ENCODE data around the gene MNAT1. TPM values are rescaled to one million over a fixed set of nuclear protein-coding genes. Genes with fewer than 3 reads are reported as not detected.
"Not testable (repeated sequence)": the region's sequence is repeated elsewhere in the genome, so short reads cannot be mapped to it uniquely, and the experiment has no call there.

MNAT1 gene
- total and polyA plus RNA-seq, 3 donors from 2014 or later, result 17.3 to 39.9 (median 36.0) TPM

- H3K36me3 ChIP-seq (ENCODE audit: low read depth, missing control alignments), result no peaks in the 10 kb centered on the region
- H3K27ac ChIP-seq, result no peak overlapping the region
- TF ChIP-seq POLR2A (IDR thresholded peaks at IDR 0.05) (no peak), CTCF (IDR thresholded peaks at IDR 0.05) (no peak)
- H3K27me3 ChIP-seq, result no peaks in the 10 kb centered on the region
- H3K9me3 ChIP-seq, result no peaks in the 10 kb centered on the region
- DNase-seq, result no peak
- no peaks in the 10 kb centered on the region for H3K4me1 ChIP-seq
- intact Hi-C loops (cut with DNase I; ENCODE audit: low total_unique reads), result no loop called here
- no peak overlapping the region for H3K4me3 ChIP-seq
These were observed 43.5 kb downstream of the MNAT1 start for GRCh38 chr14:60777856-60778578.

DNA sequence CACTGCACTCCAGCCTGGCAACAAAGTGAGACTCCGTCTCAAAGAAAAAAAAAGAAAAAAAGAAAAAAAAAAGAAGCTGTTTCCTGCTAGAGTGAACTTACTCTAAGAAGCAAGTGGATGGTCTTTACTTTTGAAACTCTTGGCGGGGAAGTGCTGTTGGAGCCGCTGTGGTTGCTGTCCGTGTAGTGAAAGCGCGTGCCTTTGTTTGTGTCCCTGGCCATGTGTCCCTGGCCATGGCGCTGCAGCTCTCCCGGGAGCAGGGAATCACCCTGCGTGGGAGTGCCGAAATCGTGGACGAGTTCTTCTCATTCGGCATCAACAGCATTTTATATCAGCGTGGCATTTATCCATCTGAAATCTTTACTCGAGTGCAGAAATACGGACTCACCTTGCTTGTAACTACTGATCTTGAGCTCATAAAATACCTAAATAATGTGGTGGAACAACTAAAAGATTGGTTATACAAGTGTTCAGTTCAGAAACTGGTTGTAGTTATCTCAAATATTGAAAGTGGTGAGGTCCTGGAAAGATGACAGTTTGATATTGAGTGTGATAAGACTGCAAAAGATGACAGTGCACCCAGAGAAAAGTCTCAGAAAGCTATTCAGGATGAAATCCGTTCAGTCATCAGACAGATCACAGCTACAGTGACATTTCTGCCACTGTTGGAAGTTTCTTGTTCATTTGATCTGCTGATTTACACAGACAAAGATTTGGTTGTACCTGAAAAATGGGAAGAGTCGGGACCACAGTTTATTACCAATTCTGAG is 45.4 kb downstream of the MNAT1 start:
- 67 to 77% methylated on average over 18 of the region's 18 CpGs for WGBS, 2 donors
- H3K9me3 ChIP-seq; intact Hi-C loops (cut with DNase I; ENCODE audit: low total_unique reads); H3K27ac ChIP-seq; H3K4me1 ChIP-seq; H3K27me3 ChIP-seq; H3K4me3 ChIP-seq; H3K36me3 ChIP-seq (ENCODE audit: low read depth, missing control alignments); DNase-seq: not testable (repeated sequence)

GRCh38 chr14:60780558-60780957 is 46.0 kb downstream of the MNAT1 start:
- H3K4me3 ChIP-seq; DNase-seq; H3K4me1 ChIP-seq; H3K36me3 ChIP-seq (ENCODE audit: low read depth, missing control alignments); H3K9me3 ChIP-seq; H3K27me3 ChIP-seq; H3K27ac ChIP-seq; intact Hi-C loops (cut with DNase I; ENCODE audit: low total_unique reads): not testable (repeated sequence)

DNA sequence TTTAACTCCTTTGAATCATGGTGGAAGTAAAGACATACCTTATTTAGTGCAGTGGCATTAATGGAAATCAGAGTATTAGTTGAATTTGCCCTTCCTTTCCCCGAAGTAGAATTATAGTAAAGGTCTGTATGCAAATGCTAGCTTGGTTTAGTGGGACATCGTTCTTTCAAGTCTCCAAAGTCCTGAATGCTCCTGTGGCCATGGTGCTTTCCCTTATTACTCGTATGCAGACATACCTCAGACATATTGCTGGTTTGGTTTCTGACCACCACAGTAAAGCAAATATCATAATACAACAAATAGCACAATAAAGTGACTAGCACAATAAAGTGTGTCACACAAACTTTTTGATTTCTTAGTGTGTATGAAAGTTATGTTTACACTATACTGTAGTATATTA is 52.3 kb downstream of the MNAT1 start:
- 95 to 97% methylated on average over 3 of the region's 3 CpGs for WGBS, 2 donors
- no peaks in the 10 kb centered on the region for H3K9me3 ChIP-seq
- DNase-seq, result no peak

GRCh38 chr14:60789656-60790055 is 55.1 kb downstream of the MNAT1 start:
- intact Hi-C loops (cut with DNase I; ENCODE audit: low total_unique reads), result no loop called here
- no peak overlapping the region for H3K27ac ChIP-seq
- 95 to 98% methylated on average over 1 of the region's 1 CpG for WGBS, 2 donors
- H3K4me1 ChIP-seq, result no peaks in the 10 kb centered on the region
- no peaks in the 10 kb centered on the region for H3K27me3 ChIP-seq
- no peak overlapping the region for H3K4me3 ChIP-seq
- H3K36me3 ChIP-seq (ENCODE audit: low read depth, missing control alignments), result no peaks in the 10 kb centered on the region
- TF ChIP-seq POLR2A (IDR thresholded peaks at IDR 0.05) (no peak), CTCF (IDR thresholded peaks at IDR 0.05) (no peak)
- DNase-seq, result no peak
- H3K9me3 ChIP-seq, result no peaks in the 10 kb centered on the region

More for the DNA sequence above, 52.3 kb downstream of the MNAT1 start:
- H3K4me1 ChIP-seq, result no peaks in the 10 kb centered on the region
- H3K4me3 ChIP-seq, result no peak overlapping the region
- intact Hi-C loops (cut with DNase I; ENCODE audit: low total_unique reads), result no loop called here
- no peak overlapping the region for H3K27ac ChIP-seq
- TF ChIP-seq CTCF (IDR thresholded peaks at IDR 0.05), result no peak
- no peak for TF ChIP-seq POLR2A (IDR thresholded peaks at IDR 0.05)
- no peaks in the 10 kb centered on the region for H3K27me3 ChIP-seq
- no peaks in the 10 kb centered on the region for H3K36me3 ChIP-seq (ENCODE audit: low read depth, missing control alignments)

Data from testis (tissue), 3 donors.